BJ (cell line): ENCODE measurements around the gene OR8B4. TPM values are rescaled to one million over a fixed set of nuclear protein-coding genes. Genes with fewer than 3 reads are reported as not detected.
"Not testable (repeated sequence)": the region's sequence is repeated elsewhere in the genome, so short reads cannot be mapped to it uniquely, and the experiment has no call there.

Source experiments
- CTCF ChIA-PET: fragments of 350-600 bp; formaldehyde crosslinking; extraction: SDS; loops from one replicate; lab custom pipeline; 2021; ENCODE audit warnings: antibody characterized with exemption, inconsistent platforms; lab: Yijun Ruan, JAX
- POLR2A ChIA-PET: fragments of 300-600 bp; sonication (Branson Sonifier 250); formaldehyde crosslinking; extraction: SDS; loops from one replicate; lab custom pipeline; 2021; ENCODE audit warnings: antibody characterized with exemption; lab: Charles Lee
- DNase-seq: peaks from one replicate; pipeline ENCODE4 v3.0.0-alpha.2; 2011; ENCODE audit warnings: low read depth
- H3K27me3 ChIP-seq: 2 replicates; pipeline ENCODE4 v1.6.0; 2011; ENCODE audit warnings: low read length; ENCODE audit not compliant: control insufficient read depth, insufficient read depth
- H3K36me3 ChIP-seq: 2 replicates; pipeline ENCODE4 v1.5.1; 2011; ENCODE audit warnings: low read length; ENCODE audit not compliant: control insufficient read depth, insufficient read depth
- H3K4me3 ChIP-seq: 2 replicates; pipeline ENCODE4 v1.5.1; 2011; ENCODE audit warnings: low read depth, mild to moderate bottlenecking, control low read depth, low read length
- CTCF ChIP-seq: IDR thresholded peaks from 2 replicates; pipeline ENCODE4 v1.5.1; 2011; ENCODE audit warnings: low read depth, mild to moderate bottlenecking, control low read depth, inconsistent platforms, low read length, moderate library complexity; ENCODE audit not compliant: insufficient read depth
- polyA plus RNA-seq: library from polyadenylated mRNA; depleted of rRNA; stranded (reverse); fragments of >200 nt; gene quantifications from 2 replicates; pipeline ENCODE4 v1.2.3, GENCODE V29; 2011

Gene OR8B4
- polyA plus RNA-seq, 1 experiment: not detected

GRCh38 chr11:124398924-124399323 is 25.7 kb downstream of the OR8B4 start, which contains the start of gene OR8B3:
Gene OR8B3 (minus strand): TSS chr11:124399024. CDS start chr11:124397351, 1,673 bp downstream.
- ChIA-PET POLR2A (no interaction called here), CTCF (no interaction called here)
- Histone ChIP-seq H3K27me3 (no peaks in the 10 kb centered on the region), H3K4me3 (no peak within 1 kb of the TSS), H3K36me3 (no peaks in the 10 kb centered on the region)
- DNase-seq: no peak
- no peak for TF ChIP-seq CTCF

GRCh38 chr11:124396847-124397246 is 27.8 kb downstream of the OR8B4 start:
- H3K36me3 ChIP-seq, POLR2A ChIA-PET, H3K4me3 ChIP-seq, H3K27me3 ChIP-seq, CTCF ChIA-PET, DNase-seq: not testable (repeated sequence)

- DNase-seq: no peak
- Histone ChIP-seq H3K36me3 (no peaks in the 10 kb centered on the region), H3K4me3 (no peak overlapping the region), H3K27me3 (no peaks in the 10 kb centered on the region)
- ChIA-PET POLR2A (no interaction called here), CTCF (no interaction called here)
- no peak for TF ChIP-seq CTCF
These were observed 30.3 kb downstream of the OR8B4 start for GRCh38 chr11:124394408-124394807.

- H3K4me3 ChIP-seq: no peak within 1 kb of the TSS
- TF ChIP-seq CTCF: no peak
- no peaks in the 10 kb centered on the region for H3K27me3 ChIP-seq
- ChIA-PET CTCF (no interaction called here), POLR2A (no interaction called here)
- DNase-seq: no peak
- no peaks in the 10 kb centered on the region for H3K36me3 ChIP-seq
These were observed 40.3 kb downstream of the OR8B4 start, which contains the start of gene OR8B2 for GRCh38 chr11:124384399-124384798. Gene OR8B2 (minus strand): TSS chr11:124384499. CDS start chr11:124383343, 1,156 bp downstream.

GRCh38 chr11:124382857-124383256 is 41.8 kb downstream of the OR8B4 start:
- POLR2A ChIA-PET, CTCF ChIA-PET, DNase-seq, H3K27me3 ChIP-seq, H3K4me3 ChIP-seq, H3K36me3 ChIP-seq: not testable (repeated sequence)

GRCh38 chr11:124380585-124380984 is 44.1 kb downstream of the OR8B4 start:
- POLR2A ChIA-PET: no interaction called here
- CTCF ChIA-PET: no interaction called here
- Histone ChIP-seq H3K4me3 (no peak overlapping the region), H3K36me3 (no peaks in the 10 kb centered on the region), H3K27me3 (no peaks in the 10 kb centered on the region)
- no peak for DNase-seq
- no peak for TF ChIP-seq CTCF
